Fibroblast of lung (primary cell): Measurements from ENCODE around the gene RAPGEF5.

Experiments used
- EZH2 ChIP-seq: IDR thresholded peaks from 2 replicates; pipeline ENCODE4 v1.5.1; 2012; ENCODE audit warnings: low read length, control low read depth, mild to moderate bottlenecking; ENCODE audit errors: missing control alignments
- TF ChIP-seq, protein P1 (sequence below), 2 donors: IDR thresholded peaks in 1 of 2; conservative IDR thresholded peaks in 1 of 2; 1 replicate in 1 of 2; 2 replicates in 1 of 2; pipeline ENCODE4 v1.5.1; 2011 to 2012; ENCODE audit warnings: low read length in 2 of 2, control low read depth in 1 of 2, inconsistent platforms in 1 of 2, low read depth in 1 of 2, mild to moderate bottlenecking in 1 of 2

DNA sequence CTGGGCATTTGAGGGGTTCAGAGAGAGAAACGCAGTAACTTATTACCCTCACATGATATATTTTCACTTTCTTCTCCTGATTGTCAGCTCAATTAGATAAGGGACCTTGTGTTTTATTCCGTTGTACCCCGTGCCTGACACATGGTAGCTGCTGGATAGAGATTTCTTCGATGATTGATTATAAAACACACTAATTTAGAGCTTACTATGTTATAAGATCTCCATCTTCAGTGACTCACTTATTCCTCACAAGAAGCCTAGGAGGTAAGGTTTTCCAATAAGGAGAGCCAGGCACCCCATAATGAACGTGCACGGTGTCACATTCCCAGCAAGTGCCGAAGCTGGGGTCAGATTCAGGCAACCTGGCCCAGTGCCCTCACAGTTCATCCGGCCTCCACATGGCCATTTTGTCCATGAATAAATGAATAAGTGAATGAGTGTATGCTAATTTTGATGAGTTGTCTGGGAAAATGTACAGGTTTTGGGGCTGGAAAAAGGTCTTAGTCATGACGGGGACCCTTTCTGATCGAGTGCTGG is 273.2 kb downstream of the RAPGEF5 start:
- TF ChIP-seq, protein P1, sequence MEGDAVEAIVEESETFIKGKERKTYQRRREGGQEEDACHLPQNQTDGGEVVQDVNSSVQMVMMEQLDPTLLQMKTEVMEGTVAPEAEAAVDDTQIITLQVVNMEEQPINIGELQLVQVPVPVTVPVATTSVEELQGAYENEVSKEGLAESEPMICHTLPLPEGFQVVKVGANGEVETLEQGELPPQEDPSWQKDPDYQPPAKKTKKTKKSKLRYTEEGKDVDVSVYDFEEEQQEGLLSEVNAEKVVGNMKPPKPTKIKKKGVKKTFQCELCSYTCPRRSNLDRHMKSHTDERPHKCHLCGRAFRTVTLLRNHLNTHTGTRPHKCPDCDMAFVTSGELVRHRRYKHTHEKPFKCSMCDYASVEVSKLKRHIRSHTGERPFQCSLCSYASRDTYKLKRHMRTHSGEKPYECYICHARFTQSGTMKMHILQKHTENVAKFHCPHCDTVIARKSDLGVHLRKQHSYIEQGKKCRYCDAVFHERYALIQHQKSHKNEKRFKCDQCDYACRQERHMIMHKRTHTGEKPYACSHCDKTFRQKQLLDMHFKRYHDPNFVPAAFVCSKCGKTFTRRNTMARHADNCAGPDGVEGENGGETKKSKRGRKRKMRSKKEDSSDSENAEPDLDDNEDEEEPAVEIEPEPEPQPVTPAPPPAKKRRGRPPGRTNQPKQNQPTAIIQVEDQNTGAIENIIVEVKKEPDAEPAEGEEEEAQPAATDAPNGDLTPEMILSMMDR (conservative IDR thresholded peaks at IDR 0.05 in 1 of 2, IDR thresholded peaks at IDR 0.05 in 1 of 2; ENCODE audit: low read depth in 1 of 2, low read length in 2 of 2): no peak
- TF ChIP-seq EZH2: no peak
